HCT116 (cell line): ENCODE results near the gene RAD18. TPM values are rescaled to one million over a fixed set of nuclear protein-coding genes. Genes with fewer than 3 reads are reported as not detected.

ENCODE experiments used
- ATAC-seq: fragments of 200-7000 bp; cut with Tn5 transposase; 2 replicates; pipeline ENCODE4 v1.9.1; 2020; ENCODE audit warnings: mild to moderate bottlenecking, moderate library complexity
- BruUV-seq: library from RNA; stranded (reverse); fragments of 400-500 nt; replicated peaks from 2 replicates; lab custom pipeline; 2021; lab: Mats Ljungman, UMichigan
- CTCF ChIA-PET: fragments of 300-600 bp; sonication (Branson Sonifier 250); formaldehyde crosslinking; loops from one replicate; lab custom pipeline; 2021; ENCODE audit warnings: antibody characterized with exemption; lab: Charles Lee
- POLR2A ChIA-PET: fragments of 300-600, 350-600 bp; sonication (Branson Sonifier 250); formaldehyde crosslinking; loops from one replicate; lab custom pipeline; 2021; ENCODE audit warnings: antibody characterized with exemption; lab: Charles Lee
- RAD21 ChIA-PET, 2 experiments: fragments of 300-600 bp; sonication (Branson Sonifier 250); formaldehyde crosslinking; loops; one replicate each; lab custom pipeline; 2023; ENCODE audit warnings: low total read pairs in 2 of 2; ENCODE audit not compliant: uncharacterized antibody in 2 of 2, unreplicated experiment in 2 of 2, low non-redundant PET in 1 of 2; lab: Charles Lee
- DNase-seq: peaks from one replicate; pipeline ENCODE4 v3.0.0-alpha.2; 2010; ENCODE audit warnings: low read depth, low spot score
- H2AFZ ChIP-seq: fragments of 200-600 bp; shearing (Covaris generic), sonication (generic); 2 replicates; pipeline ENCODE4 v1.6.1; 2017; ENCODE audit warnings: low read depth, mixed run types, mixed read lengths, antibody characterized with exemption, low read length; ENCODE audit not compliant: poor library complexity, severe bottlenecking
- H3K27ac ChIP-seq: 2 replicates; pipeline ENCODE4 v1.5.1; 2012; ENCODE audit warnings: low read depth, low read length
- H3K27me3 ChIP-seq: fragments of 200-600 bp; sonication (generic); 2 replicates; pipeline ENCODE4 v1.6.1; 2016; ENCODE audit warnings: mixed run types, low read length, mixed read lengths; ENCODE audit not compliant: insufficient read depth
- H3K36me3 ChIP-seq, 2 experiments: fragments of 200-500 bp in 1 of 2; fragments of 200-600 bp in 1 of 2; sonication (Bioruptor generic) in 1 of 2; sonication (generic) in 1 of 2; 2 replicates each; pipeline versions ENCODE4 v1.5.1 to v1.6.1; 2014 to 2016; ENCODE audit warnings: low read length in 2 of 2, inconsistent platforms in 1 of 2, mixed read lengths in 1 of 2, mixed run types in 1 of 2; ENCODE audit not compliant: insufficient read depth in 2 of 2, control insufficient read depth in 1 of 2
- H3K4me1 ChIP-seq, 2 experiments: fragments of 200-600 bp in 1 of 2; sonication (generic) in 1 of 2; 2 replicates each; pipeline versions ENCODE4 v1.5.1 to v1.6.1; 2012 to 2017; ENCODE audit warnings: low read length in 2 of 2, inconsistent platforms in 1 of 2, mild to moderate bottlenecking in 1 of 2, mixed read lengths in 1 of 2, mixed run types in 1 of 2, moderate library complexity in 1 of 2; ENCODE audit not compliant: insufficient read depth in 2 of 2, control insufficient read depth in 1 of 2
- H3K4me2 ChIP-seq: fragments of 200-600 bp; sonication (generic); 2 replicates; pipeline ENCODE4 v1.6.1; 2017; ENCODE audit warnings: mixed run types, low read length, mixed read lengths
- H3K4me3 ChIP-seq, 2 experiments: fragments of 200-600 bp in 1 of 2; sonication (generic) in 1 of 2; replicated peaks in 1 of 2; 2 replicates each; pipeline ENCODE4 v1.5.1; 2011 to 2016; ENCODE audit warnings: low read length in 2 of 2, control low read depth in 1 of 2, low read depth in 1 of 2, mild to moderate bottlenecking in 1 of 2, mixed read lengths in 1 of 2, mixed run types in 1 of 2
- H3K79me2 ChIP-seq: fragments of 200-600 bp; sonication (generic); 2 replicates; pipeline ENCODE4 v1.6.1; 2017; ENCODE audit warnings: mild to moderate bottlenecking, mixed run types, low read length, moderate library complexity, mixed read lengths; ENCODE audit not compliant: insufficient read depth
- H3K9ac ChIP-seq: fragments of 200-600 bp; sonication (generic); 2 replicates; pipeline ENCODE4 v1.6.1; 2016; ENCODE audit warnings: low read length, mixed read lengths
- H3K9me2 ChIP-seq: fragments of 200-600 bp; sonication (generic), shearing (Covaris generic); 2 replicates; pipeline ENCODE4 v1.6.1; 2017; ENCODE audit warnings: mixed run types, mild to moderate bottlenecking, moderate library complexity; ENCODE audit not compliant: insufficient read depth
- H3K9me3 ChIP-seq, 2 experiments: fragments of 200-500 bp in 1 of 2; fragments of 200-600 bp in 1 of 2; sonication (Bioruptor generic) in 1 of 2; sonication (generic) in 1 of 2; 2 replicates each; pipeline ENCODE4 v1.6.1; 2014 to 2017; ENCODE audit warnings: low read length in 2 of 2, mixed read lengths in 2 of 2, inconsistent platforms in 1 of 2, low read depth in 1 of 2, mild to moderate bottlenecking in 1 of 2, mixed run types in 1 of 2, moderate library complexity in 1 of 2; ENCODE audit not compliant: control insufficient read depth in 1 of 2, insufficient read depth in 1 of 2
- H4K20me1 ChIP-seq: fragments of 200-600 bp; sonication (generic), shearing (Covaris generic); 2 replicates; pipeline ENCODE4 v1.6.1; 2017; ENCODE audit warnings: mixed run types, mild to moderate bottlenecking, moderate library complexity; ENCODE audit not compliant: insufficient read depth
- ATF3 ChIP-seq: IDR thresholded peaks from 2 replicates; pipeline ENCODE4 v1.6.1; 2012
- EGR1 ChIP-seq: IDR thresholded peaks from 2 replicates; pipeline ENCODE4 v1.6.1; 2012; ENCODE audit warnings: low read depth
- ELF1 ChIP-seq: IDR thresholded peaks from 2 replicates; pipeline ENCODE4 v1.6.1; 2012; ENCODE audit warnings: low read depth, borderline replicate concordance
- EZH2 ChIP-seq: fragments of 200-600 bp; sonication (generic); IDR thresholded peaks from 2 replicates; pipeline ENCODE4 v1.6.1; 2017; ENCODE audit warnings: antibody characterized with exemption, mixed run types
- EZH2phosphoT487 ChIP-seq: fragments of 200-600 bp; IDR thresholded peaks from 2 replicates; pipeline ENCODE4 v1.6.1; 2018; ENCODE audit warnings: antibody characterized with exemption, borderline replicate concordance
- JUND ChIP-seq: IDR thresholded peaks from 2 replicates; pipeline ENCODE4 v1.6.1; 2012
- POLR2A ChIP-seq: IDR thresholded peaks from 2 replicates; pipeline ENCODE4 v1.7.0; 2011; ENCODE audit warnings: borderline replicate concordance; ENCODE audit not compliant: insufficient read depth, insufficient read length; ENCODE audit errors: extremely low read depth
- POLR2AphosphoS5 ChIP-seq: IDR thresholded peaks from 2 replicates; pipeline ENCODE4 v1.6.1; 2011; ENCODE audit warnings: mild to moderate bottlenecking, low read depth, low read length, moderate library complexity
- RAD21 ChIP-seq: IDR thresholded peaks from 2 replicates; pipeline ENCODE4 v1.6.1; 2012; ENCODE audit warnings: low read depth, mild to moderate bottlenecking
- SIN3A ChIP-seq: IDR thresholded peaks from 2 replicates; pipeline ENCODE4 v1.6.1; 2012; ENCODE audit warnings: low read depth
- SP1 ChIP-seq: IDR thresholded peaks from 2 replicates; pipeline ENCODE4 v1.6.1; 2012; ENCODE audit warnings: low read depth
- TCF7L2 ChIP-seq: IDR thresholded peaks from 2 replicates; pipeline ENCODE4 v1.7.0; 2011; ENCODE audit warnings: borderline replicate concordance, inconsistent platforms; ENCODE audit not compliant: insufficient read depth, insufficient read length; ENCODE audit errors: extremely low read depth
- ZFX ChIP-seq: fragments of 450-650 bp; IDR thresholded peaks from 2 replicates; pipeline ENCODE4 v1.6.1; 2017
- ZNF274 ChIP-seq: fragments of 200-500 bp; sonication (Bioruptor generic); IDR thresholded peaks from 2 replicates; pipeline ENCODE4 v1.6.1; 2014; ENCODE audit warnings: mild to moderate bottlenecking, low read depth, low read length, inconsistent platforms
- intact Hi-C: fragments of 100-400 bp; cut with micrococcal nuclease; formaldehyde crosslinking; loops from 2 replicates; pipeline ENCODE4 v1.10.0; 2022
- total RNA-seq: library from RNA; stranded (reverse); gene quantifications from one replicate; pipeline ENCODE4 v1.2.1, GENCODE V29; 2021; ENCODE audit not compliant: unreplicated experiment
- TF ChIP-seq, protein P1 (sequence below): IDR thresholded peaks from 2 replicates; pipeline ENCODE4 v1.6.1; 2011; ENCODE audit warnings: mild to moderate bottlenecking, low read length, moderate library complexity; ENCODE audit not compliant: insufficient replicate concordance; ENCODE audit errors: extremely low read depth
- TF ChIP-seq, protein P2 (sequence below): IDR thresholded peaks from 2 replicates; pipeline ENCODE4 v1.6.1; 2012; ENCODE audit warnings: low read depth
- TF ChIP-seq, protein P3 (sequence below), 3 experiments: fragments of 200-600 bp in 1 of 3; sonication (generic) in 1 of 3; IDR thresholded peaks in 2 of 3; conservative IDR thresholded peaks in 1 of 3; 2 replicates each; pipeline ENCODE4 v1.5.1; 2012 to 2017; ENCODE audit warnings: low read depth in 2 of 3, low read length in 2 of 3, antibody characterized with exemption in 1 of 3, borderline replicate concordance in 1 of 3, control low read depth in 1 of 3, mild to moderate bottlenecking in 1 of 3, mixed read lengths in 1 of 3, mixed run types in 1 of 3, moderate library complexity in 1 of 3; ENCODE audit not compliant: insufficient read depth in 1 of 3
- TF ChIP-seq, protein P4 (sequence below): IDR thresholded peaks from 2 replicates; pipeline ENCODE4 v1.6.1; 2012

RAD18 gene
- total RNA-seq, 1 experiment from 2014 or later: 28.7 TPM

DNA sequence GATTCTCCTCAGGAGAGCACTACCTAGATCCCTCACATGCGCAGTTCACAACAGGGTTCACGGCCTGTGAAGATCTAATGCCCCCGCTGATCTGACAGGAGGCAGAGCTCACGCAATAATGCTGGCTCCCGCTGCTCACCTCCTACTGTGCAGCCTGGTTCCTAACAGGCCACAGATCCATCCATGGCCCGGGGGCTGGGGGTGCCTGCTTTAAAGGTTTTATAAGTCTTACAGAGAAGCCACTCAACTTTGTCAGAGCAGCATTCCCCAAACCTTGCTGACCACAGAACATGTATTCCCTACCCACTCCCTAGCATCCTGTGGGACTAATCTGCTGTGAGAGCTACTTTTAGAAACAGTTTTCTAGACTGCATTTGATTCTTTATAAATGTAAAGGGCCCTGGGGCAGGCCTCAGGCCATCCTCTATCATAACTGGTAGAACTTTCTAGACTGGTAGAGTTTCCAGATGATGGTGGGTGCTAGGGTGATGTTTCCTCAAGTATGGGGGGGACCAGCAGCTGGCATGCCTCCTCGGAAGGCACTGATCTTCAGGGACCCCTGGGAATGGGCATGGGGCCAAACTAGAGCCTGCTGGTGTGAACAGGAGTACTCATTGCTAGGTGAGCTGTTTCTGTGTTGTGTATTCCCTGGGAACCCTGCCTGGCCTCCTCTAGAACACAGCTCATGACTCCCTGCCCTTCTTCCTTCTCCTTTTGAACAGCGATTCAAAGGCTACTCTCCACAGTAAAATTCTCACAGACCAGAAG lies 25.7 kb upstream of the RAD18 start:
- DNase-seq (no peak), ATAC-seq (no peak)
- TF ChIP-seq EZH2phosphoT487 (no peak), ATF3 (no peak), ELF1 (no peak), ZNF274 (no peak), SIN3A (no peak), ZFX (no peak), RAD21 (no peak), JUND (no peak), POLR2AphosphoS5 (no peak), EZH2 (no peak), TCF7L2 (no peak), POLR2A (no peak), EGR1 (no peak), SP1 (no peak)
- TF ChIP-seq, protein P1, sequence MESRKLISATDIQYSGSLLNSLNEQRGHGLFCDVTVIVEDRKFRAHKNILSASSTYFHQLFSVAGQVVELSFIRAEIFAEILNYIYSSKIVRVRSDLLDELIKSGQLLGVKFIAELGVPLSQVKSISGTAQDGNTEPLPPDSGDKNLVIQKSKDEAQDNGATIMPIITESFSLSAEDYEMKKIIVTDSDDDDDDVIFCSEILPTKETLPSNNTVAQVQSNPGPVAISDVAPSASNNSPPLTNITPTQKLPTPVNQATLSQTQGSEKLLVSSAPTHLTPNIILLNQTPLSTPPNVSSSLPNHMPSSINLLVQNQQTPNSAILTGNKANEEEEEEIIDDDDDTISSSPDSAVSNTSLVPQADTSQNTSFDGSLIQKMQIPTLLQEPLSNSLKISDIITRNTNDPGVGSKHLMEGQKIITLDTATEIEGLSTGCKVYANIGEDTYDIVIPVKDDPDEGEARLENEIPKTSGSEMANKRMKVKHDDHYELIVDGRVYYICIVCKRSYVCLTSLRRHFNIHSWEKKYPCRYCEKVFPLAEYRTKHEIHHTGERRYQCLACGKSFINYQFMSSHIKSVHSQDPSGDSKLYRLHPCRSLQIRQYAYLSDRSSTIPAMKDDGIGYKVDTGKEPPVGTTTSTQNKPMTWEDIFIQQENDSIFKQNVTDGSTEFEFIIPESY: no peak
- TF ChIP-seq, protein P2, sequence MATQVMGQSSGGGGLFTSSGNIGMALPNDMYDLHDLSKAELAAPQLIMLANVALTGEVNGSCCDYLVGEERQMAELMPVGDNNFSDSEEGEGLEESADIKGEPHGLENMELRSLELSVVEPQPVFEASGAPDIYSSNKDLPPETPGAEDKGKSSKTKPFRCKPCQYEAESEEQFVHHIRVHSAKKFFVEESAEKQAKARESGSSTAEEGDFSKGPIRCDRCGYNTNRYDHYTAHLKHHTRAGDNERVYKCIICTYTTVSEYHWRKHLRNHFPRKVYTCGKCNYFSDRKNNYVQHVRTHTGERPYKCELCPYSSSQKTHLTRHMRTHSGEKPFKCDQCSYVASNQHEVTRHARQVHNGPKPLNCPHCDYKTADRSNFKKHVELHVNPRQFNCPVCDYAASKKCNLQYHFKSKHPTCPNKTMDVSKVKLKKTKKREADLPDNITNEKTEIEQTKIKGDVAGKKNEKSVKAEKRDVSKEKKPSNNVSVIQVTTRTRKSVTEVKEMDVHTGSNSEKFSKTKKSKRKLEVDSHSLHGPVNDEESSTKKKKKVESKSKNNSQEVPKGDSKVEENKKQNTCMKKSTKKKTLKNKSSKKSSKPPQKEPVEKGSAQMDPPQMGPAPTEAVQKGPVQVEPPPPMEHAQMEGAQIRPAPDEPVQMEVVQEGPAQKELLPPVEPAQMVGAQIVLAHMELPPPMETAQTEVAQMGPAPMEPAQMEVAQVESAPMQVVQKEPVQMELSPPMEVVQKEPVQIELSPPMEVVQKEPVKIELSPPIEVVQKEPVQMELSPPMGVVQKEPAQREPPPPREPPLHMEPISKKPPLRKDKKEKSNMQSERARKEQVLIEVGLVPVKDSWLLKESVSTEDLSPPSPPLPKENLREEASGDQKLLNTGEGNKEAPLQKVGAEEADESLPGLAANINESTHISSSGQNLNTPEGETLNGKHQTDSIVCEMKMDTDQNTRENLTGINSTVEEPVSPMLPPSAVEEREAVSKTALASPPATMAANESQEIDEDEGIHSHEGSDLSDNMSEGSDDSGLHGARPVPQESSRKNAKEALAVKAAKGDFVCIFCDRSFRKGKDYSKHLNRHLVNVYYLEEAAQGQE: no peak
- TF ChIP-seq, protein P3, sequence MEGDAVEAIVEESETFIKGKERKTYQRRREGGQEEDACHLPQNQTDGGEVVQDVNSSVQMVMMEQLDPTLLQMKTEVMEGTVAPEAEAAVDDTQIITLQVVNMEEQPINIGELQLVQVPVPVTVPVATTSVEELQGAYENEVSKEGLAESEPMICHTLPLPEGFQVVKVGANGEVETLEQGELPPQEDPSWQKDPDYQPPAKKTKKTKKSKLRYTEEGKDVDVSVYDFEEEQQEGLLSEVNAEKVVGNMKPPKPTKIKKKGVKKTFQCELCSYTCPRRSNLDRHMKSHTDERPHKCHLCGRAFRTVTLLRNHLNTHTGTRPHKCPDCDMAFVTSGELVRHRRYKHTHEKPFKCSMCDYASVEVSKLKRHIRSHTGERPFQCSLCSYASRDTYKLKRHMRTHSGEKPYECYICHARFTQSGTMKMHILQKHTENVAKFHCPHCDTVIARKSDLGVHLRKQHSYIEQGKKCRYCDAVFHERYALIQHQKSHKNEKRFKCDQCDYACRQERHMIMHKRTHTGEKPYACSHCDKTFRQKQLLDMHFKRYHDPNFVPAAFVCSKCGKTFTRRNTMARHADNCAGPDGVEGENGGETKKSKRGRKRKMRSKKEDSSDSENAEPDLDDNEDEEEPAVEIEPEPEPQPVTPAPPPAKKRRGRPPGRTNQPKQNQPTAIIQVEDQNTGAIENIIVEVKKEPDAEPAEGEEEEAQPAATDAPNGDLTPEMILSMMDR (IDR thresholded peaks at IDR 0.05 in 2 of 3, conservative IDR thresholded peaks at IDR 0.05 in 1 of 3; ENCODE audit: borderline replicate concordance in 1 of 3, insufficient read depth in 1 of 3, low read depth in 2 of 3, low read length in 2 of 3): no peak
- TF ChIP-seq, protein P4, sequence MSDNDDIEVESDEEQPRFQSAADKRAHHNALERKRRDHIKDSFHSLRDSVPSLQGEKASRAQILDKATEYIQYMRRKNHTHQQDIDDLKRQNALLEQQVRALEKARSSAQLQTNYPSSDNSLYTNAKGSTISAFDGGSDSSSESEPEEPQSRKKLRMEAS: no peak
- no peaks in the 10 kb centered on the region for H4K20me1 ChIP-seq
- no peak overlapping the region for H2AFZ ChIP-seq
- intact Hi-C loops: loop anchor here (1.0 kb wide), 2 partner anchors 78 to 313 kb away; no protein-coding TSS in a partner anchor
- no peaks in the 10 kb centered on the region for H3K27me3 ChIP-seq
- no peak overlapping the region for H3K4me3 ChIP-seq
- no peaks in the 10 kb centered on the region for H3K9me2 ChIP-seq
- 0 out of 4 replicates have a peak, but pooled peaks cover 0 to 3% of the 10 kb centered on the region in 2 experiments for H3K9me3 ChIP-seq
- CTCF ChIA-PET: interaction anchor here (1.0 to 3.6 kb wide), 5 partner anchors 16 to 326 kb away, joined by 3 to 26 read pairs (median 3); partner anchors contain the start of genes OXTR and SRGAP3
- H3K4me2 ChIP-seq: no peak overlapping the region
- no peaks in the 10 kb centered on the region for H3K79me2 ChIP-seq
- RAD21 ChIA-PET: no interaction called here
- no peaks in the 10 kb centered on the region for H3K36me3 ChIP-seq
- no peaks in the 10 kb centered on the region for H3K4me1 ChIP-seq
- H3K27ac ChIP-seq: no peak overlapping the region
- POLR2A ChIA-PET: interaction anchor here (1.2 kb wide), 1 partner anchor 408 kb away, joined by 3 read pairs; no protein-coding TSS in a partner anchor
- no peak overlapping the region for H3K9ac ChIP-seq
- BruUV-seq: no TSS peak
